NCI-H526 (cell line): ENCODE measurements around the gene MVB12B.
A peak's percentile ranks its signal among the peaks of the same experiment; 100 is the strongest.

Experiments used
- DNase-seq, 2 experiments: peaks; one replicate each; lab custom pipeline; 2025; lab: John Stamatoyannopoulos, UW

MVB12B gene

DNA sequence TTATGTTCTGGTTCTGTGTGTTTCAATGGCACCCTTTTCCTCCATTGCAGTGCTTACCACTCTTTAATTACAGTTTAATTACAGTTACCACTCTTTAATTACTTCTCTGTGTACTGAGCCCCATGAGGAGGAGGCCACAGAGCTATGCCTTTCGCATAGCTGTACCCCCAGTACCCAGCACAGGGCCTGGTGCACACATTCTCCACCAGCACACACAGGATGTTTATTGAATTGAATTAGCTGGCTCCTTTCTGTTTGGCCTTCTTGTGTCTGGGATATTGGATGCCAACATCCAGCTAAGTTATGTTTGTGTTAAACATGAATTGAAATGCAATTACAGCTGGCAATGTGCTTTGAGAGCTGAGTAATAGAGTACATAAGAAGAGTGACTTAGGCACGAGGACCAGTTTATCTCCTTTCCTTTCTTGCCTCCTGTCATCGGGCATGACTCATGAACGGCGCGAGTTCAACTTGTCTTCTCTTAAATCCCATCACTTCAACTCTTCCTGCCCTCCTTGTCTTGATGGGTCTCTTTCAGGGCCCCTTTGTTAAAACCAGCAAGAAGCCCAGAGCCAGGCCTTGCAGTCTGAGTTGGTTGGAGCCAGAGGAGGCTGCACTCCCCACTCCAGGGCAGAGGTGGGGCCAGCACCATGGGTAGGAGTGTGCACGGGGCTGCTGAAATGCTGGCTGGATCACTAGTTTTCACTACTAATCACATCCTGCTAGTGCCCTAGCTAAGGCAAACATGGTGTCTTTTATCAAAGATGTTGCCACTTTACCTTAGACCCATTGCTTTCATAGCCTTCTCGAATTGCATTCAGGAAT is 37.4 kb downstream of the MVB12B start:
- DNase-seq, result no peak

DNA sequence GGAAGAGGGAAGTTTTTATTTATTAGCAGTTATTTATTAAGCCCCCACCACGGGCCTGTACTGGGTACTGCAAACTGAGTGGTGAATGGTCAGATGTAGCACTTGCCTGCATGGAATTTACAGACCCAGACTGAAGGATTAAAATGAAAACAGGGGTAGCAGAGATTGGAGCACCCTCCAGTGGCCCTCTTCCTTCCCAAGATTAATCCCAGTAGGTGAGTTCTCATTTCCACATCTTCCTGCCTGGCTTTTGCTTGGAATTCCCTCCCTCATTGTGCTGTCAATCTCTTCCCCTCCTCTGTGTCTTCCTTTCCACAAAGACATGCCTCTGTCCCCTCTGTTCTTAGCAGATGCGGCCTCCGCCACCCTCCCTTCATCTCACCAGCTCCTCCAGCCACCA is 39.2 kb downstream of the MVB12B start:
- DNase-seq, result no peak

DNA sequence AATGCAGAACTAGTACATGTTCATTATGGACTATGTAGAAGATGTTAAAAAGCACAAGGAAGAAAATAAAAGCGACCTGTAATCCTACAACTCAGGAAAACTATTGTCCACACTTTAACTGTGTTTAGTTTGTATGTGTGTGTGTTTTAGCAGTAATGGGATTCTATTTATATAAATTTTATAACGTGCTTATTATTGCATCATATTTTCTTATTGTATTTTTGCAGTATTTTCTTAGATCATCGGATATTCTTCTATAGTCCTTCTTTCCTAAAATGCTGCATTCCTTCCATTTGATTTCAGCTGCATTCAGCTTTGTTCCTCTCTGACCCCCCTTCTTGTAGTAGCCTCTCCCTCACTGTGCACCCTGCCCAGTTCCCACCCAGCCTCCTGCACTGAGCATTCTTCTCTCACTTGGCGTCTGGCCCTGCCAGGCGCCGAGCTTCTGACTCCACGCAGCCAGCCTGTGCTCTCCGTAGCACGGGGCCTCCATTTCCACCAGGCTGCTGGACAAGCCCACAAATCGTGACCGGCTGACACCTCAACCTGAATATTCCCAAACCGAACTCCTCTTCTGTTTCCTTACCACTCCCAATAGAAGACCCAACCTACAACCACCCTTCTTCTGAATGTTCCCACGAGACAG is 39.9 kb downstream of the MVB12B start:
- no peak for DNase-seq

DNA sequence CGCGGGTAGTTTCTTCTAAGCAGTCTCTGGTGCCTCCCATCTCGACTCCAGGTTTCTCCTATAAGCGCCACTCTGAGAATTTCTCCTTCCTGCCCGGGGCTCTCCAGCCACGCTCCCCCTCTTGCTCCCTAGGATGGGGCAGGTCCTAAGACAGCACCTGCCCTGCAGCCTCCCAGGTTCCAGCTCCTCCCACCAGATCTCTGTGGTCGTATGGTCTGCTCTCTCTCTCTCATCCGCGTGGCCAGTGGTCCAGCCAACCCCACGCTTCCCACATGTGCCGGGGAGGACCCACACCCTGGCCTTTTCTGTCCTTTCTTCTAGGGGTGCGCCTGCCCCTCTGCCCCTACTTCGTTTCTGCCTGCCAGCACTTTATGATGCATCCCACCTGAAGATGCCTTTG is 40.5 kb downstream of the MVB12B start:
- no peak for DNase-seq

DNA sequence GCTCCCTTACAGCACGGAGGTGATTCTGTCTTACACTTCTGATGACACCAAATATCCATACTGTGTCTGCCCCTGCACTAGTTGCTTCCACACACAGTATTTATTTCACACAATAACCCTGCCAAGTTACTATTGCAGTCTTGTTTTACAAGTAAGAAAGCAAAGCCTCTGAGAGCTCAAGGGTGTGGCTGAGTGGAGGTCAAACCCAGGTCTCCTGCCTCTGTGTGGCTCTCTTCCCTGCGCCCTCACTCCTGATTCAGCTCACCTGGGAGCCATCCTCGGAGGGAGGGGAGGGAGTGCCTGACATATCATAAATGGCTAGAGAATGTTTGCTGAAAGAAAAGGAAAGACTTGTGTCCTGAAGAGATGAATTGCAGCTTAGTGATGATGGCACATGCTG is 41.0 kb downstream of the MVB12B start:
- DNase-seq, result no peak

DNA sequence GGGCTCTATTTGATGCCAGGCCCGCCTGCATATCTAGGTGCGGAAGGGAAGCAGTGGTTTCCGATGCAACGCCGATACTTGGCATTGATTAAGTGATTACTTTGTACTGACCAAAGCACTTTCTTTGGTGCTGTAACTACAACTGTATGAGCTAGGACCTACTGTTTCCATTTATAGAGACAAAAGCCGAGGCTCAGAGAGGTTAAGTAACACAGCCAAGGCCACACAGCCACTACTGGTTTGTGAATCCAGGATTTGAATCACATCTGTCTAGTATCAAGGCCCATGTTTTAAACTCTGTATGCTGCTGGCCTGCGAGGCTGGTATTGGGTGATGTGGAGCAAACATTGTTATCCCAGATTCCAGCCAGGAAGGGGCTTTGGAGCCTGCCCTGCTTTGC is 41.4 kb downstream of the MVB12B start:
- no peak for DNase-seq

GRCh38 chr9:126371007-126371870 is 44.6 kb downstream of the MVB12B start:
- DNase-seq, result no peak

DNA sequence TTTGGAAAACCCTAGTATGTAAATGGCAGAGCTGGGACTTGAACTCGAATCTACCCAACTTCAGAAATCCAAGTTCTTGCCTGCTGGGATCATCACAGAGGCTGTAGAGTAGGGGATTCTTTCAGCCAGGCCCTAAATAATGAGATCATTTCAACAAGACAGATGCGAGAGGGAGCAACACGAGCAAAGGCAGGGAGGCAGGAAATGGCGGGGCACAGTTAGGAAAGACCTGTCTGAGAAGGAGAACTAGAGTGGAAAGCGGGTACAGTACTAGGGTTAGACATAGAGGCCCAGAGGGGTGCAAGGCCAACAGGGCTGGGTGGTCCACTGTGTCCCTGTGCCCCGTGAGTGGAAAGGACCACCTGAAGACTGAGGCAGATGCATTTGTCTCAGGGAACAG is 46.1 kb downstream of the MVB12B start:
- DNase-seq, result no peak

- DNase-seq, result no peak
These were observed 46.6 kb downstream of the MVB12B start for GRCh38 chr9:126373241-126373640.

GRCh38 chr9:126374366-126374781 is 47.7 kb downstream of the MVB12B start:
- DNase-seq, result no peak

DNA sequence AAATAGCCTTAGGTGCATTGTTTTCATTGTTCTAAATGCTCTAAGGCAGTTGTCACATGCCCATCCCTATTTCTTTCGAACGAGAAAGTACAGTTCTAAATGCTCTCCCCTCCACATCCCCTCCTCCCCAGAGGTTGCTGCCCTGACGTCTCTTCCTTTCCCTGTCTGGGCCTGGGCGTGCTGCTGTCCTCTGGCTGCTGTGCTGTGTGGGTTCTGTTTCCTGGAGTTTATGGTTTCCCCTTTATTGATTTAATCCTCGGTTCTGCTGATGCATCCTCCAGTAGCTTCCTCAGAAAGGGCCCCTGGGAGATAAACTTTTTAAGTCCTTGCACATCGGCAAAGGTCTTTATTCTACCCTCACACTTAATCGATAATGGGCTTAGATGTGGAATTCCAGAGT is 48.8 kb downstream of the MVB12B start:
- DNase-seq, result no peak

- peak in 1 of 2 experiments; percentile 29 for DNase-seq
These were observed 49.9 kb downstream of the MVB12B start for GRCh38 chr9:126376311-126377175.

DNA sequence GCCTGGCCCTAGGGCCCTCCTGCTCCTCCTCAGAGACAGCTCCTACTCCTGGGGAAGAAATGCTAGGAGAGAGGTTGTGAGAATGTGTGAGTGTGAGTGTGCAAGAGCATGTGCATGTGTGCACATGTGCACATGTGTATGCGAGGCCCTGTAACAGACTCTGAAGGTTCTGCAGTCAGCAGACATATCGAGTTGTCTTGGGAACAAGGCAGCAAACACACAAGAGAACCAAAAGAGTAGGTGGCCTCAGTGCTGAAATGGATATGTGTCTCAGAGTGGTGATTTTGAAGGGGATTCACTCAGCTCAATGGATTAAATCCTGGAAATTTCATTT is 50.5 kb downstream of the MVB12B start:
- DNase-seq, result no peak

- DNase-seq, result no peak
These were observed 50.9 kb downstream of the MVB12B start for GRCh38 chr9:126377536-126377935.

DNA sequence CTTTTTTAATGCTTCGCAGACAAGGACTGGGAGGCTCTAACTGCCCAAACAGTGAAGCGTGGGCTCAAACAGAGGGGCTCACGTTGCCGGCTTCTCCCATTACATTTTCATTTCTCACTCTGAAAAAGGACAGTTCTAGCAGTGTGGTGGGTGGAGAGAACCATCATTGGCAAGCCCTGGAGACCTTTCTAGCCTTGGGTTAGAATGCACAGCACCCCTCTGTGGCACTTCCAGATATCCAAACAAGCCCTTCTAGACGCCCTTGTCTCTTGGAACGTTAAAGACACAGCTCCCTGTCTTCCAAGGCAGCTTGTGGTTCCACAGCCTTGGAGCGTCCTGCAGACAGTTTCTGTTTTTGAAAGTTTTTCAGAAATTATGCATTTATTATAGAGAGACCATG is 52.1 kb downstream of the MVB12B start:
- no peak for DNase-seq

GRCh38 chr9:126379661-126380360 is 53.2 kb downstream of the MVB12B start:
- no peak for DNase-seq

DNA sequence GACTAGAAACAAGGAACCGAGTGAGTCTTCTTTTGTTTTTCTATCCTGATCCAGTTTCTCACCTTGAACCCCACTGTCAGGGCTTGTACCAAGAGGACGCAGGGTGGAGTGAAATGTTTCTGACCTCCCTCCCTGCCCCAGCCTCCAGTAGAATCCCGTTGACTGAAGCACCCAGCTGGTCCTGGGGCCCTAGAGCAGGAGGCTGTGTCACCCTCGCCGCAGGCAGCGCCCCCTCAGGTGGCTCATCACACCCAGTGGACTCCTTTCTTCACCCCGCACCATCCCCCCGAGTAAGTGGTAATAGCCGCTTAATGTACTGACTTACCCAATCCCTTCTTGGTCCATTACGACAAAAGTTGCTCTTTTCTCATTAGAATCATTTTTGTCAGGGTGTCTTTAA is 53.8 kb downstream of the MVB12B start:
- no peak for DNase-seq

DNA sequence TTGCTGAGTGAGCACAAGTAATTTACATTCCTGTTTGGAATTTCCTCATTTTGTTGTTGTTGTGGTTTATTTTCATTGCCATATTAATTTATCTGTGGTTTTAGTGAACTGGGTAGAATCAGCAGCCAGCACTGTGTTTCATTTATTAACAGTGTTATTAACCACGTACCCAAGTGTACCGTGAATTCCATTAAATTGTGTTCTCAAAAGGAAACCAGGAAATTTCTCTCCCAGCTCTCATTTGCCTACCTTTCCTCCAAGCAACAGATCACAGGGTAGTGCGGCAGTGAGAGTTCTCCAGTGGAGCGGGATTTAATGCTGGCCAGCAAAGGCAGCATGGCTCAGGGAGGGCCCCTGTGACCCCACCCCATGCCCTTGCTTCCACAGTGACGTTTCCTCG is 54.6 kb downstream of the MVB12B start:
- no peak for DNase-seq

- DNase-seq, result no peak
These were observed 56.9 kb downstream of the MVB12B start for GRCh38 chr9:126383406-126384046.

DNA sequence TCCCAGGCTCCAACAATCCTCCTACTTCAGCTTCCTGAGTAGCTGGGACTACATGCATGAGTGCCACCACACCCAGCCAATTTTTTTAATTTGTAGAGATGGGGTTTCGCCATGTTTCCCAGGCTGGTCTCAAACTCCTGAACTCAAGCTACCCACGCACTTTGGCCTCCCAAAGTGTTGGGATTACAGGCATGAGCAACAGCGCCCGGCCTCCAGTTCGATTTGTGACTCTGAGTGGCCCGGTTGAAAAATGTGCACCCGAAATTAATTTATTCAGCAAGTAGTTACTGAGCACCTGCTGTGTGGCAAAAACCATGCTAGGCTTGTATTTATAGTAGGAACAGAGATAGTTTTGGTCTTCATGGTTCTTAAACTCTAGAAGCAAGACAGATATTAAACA is 58.3 kb downstream of the MVB12B start:
- no peak for DNase-seq

DNA sequence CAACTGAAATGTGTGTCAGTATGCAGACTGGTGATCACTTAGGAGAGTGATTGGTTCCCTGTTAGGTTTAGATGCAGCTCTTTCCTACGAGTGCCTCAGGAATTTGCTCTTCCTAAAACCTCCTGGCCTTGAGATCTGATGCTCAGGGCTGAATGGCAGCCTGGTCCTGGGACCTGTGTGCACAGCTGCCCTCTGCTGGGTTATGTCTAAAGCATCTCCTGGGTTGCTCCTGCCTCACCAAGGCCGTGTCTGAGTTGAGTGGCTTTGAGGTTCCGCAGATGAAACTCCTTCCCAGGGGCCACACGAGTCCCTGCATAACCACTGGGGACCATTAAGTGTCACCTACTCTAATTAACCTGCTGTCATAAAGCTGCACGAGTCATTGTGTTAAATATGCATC is 59.5 kb downstream of the MVB12B start:
- DNase-seq, result peak in 1 of 2 experiments; percentile 20
